SK-N-SH (cell line): ENCODE data around the gene ADAM30. TPM values are rescaled to one million over a fixed set of nuclear protein-coding genes. Genes with fewer than 3 reads are reported as not detected.

Source experiments
- CTCF ChIA-PET: fragments of 300-600, 350-600 bp; formaldehyde crosslinking; extraction: SDS; loops from one replicate; lab custom pipeline; 2021; lab: Yijun Ruan, JAX
- POLR2A ChIA-PET: fragments of 350-600 bp; sonication (Branson Sonifier 250); formaldehyde crosslinking; extraction: SDS; loops from one replicate; lab custom pipeline; 2020; ENCODE audit warnings: antibody characterized with exemption, inconsistent platforms; lab: Yijun Ruan, JAX
- DNase-seq: peaks from one replicate; pipeline ENCODE4 v3.0.0; 2012
- H2AFZ ChIP-seq: fragments of 200-600 bp; sonication (generic); 2 replicates; pipeline ENCODE4 v1.8.1; 2016; ENCODE audit warnings: antibody characterized with exemption, mild to moderate bottlenecking, low read depth
- H3F3A ChIP-seq: fragments of 200-600 bp; sonication (generic); replicated peaks from 2 replicates; pipeline ENCODE3; 2016; ENCODE audit warnings: antibody characterized with exemption, mild to moderate bottlenecking; ENCODE audit not compliant: insufficient read depth
- H3K27ac ChIP-seq, 2 experiments: fragments of 200-500 bp in 1 of 2; fragments of 200-600 bp in 1 of 2; sonication (Bioruptor generic) in 1 of 2; sonication (generic), shearing (Covaris generic) in 1 of 2; 2 replicates each; pipeline versions ENCODE4 v1.5.1 to v1.6.1; 2014 to 2016; ENCODE audit warnings: low read depth in 2 of 2, inconsistent platforms in 1 of 2, low read length in 1 of 2, mild to moderate bottlenecking in 1 of 2, mixed read lengths in 1 of 2
- H3K27me3 ChIP-seq: fragments of 200-600 bp; sonication (generic), shearing (Covaris generic); 2 replicates; pipeline ENCODE4 v1.6.1; 2016; ENCODE audit warnings: mixed run types; ENCODE audit not compliant: insufficient read depth
- H3K36me3 ChIP-seq, 2 experiments: fragments of 200-500 bp in 1 of 2; fragments of 200-600 bp in 1 of 2; sonication (Bioruptor generic) in 1 of 2; sonication (generic) in 1 of 2; replicated peaks in 1 of 2; 2 replicates each; pipeline versions ENCODE3 to v1.5.1; 2014 to 2016; ENCODE audit warnings: low read length in 1 of 2, mild to moderate bottlenecking in 1 of 2; ENCODE audit not compliant: insufficient read depth in 2 of 2, control insufficient read depth in 1 of 2
- H3K4me1 ChIP-seq, 2 experiments: fragments of 200-500 bp in 1 of 2; fragments of 200-600 bp in 1 of 2; sonication (Bioruptor generic) in 1 of 2; sonication (generic), shearing (Covaris generic) in 1 of 2; 2 replicates each; pipeline versions ENCODE4 v1.5.1 to v1.6.1; 2014 to 2016; ENCODE audit warnings: low read depth in 1 of 2, low read length in 1 of 2, mixed run types in 1 of 2; ENCODE audit not compliant: insufficient read depth in 2 of 2, control insufficient read depth in 1 of 2
- H3K4me2 ChIP-seq: fragments of 200-600 bp; sonication (generic), shearing (Covaris generic); 2 replicates; pipeline ENCODE4 v1.6.1; 2017; ENCODE audit warnings: mixed run types
- H3K4me3 ChIP-seq, 2 experiments: fragments of 200-500 bp in 1 of 2; fragments of 200-600 bp in 1 of 2; sonication (Bioruptor generic) in 1 of 2; sonication (generic), shearing (Covaris generic) in 1 of 2; 2 replicates each; pipeline versions ENCODE4 v1.5.1 to v1.8.1; 2014 to 2016; ENCODE audit warnings: low read depth in 2 of 2, inconsistent platforms in 1 of 2, low read length in 1 of 2, mild to moderate bottlenecking in 1 of 2, mixed read lengths in 1 of 2, moderate library complexity in 1 of 2
- H3K79me2 ChIP-seq: fragments of 200-600 bp; sonication (generic); 2 replicates; pipeline ENCODE4 v1.8.1; 2017; ENCODE audit warnings: mild to moderate bottlenecking; ENCODE audit not compliant: insufficient read depth
- H3K9ac ChIP-seq: fragments of 200-600 bp; sonication (generic); 2 replicates; pipeline ENCODE4 v1.6.1; 2017; ENCODE audit warnings: mixed run types
- H3K9me2 ChIP-seq: fragments of 200-600 bp; sonication (generic); 2 replicates; pipeline ENCODE4 v1.6.1; 2017; ENCODE audit warnings: mixed run types
- H3K9me3 ChIP-seq: fragments of 200-600 bp; sonication (generic); 2 replicates; pipeline ENCODE4 v1.6.1; 2017; ENCODE audit warnings: mixed run types, mild to moderate bottlenecking, moderate library complexity
- H4K20me1 ChIP-seq: fragments of 200-600 bp; sonication (generic); 2 replicates; pipeline ENCODE4 v1.6.1; 2017; ENCODE audit warnings: mild to moderate bottlenecking, mixed run types; ENCODE audit not compliant: insufficient read depth
- EZH2phosphoT487 ChIP-seq: fragments of 200-600 bp; sonication (generic); IDR thresholded peaks from 2 replicates; pipeline ENCODE4 v1.6.1; 2017; ENCODE audit warnings: low read depth, mixed run types, mild to moderate bottlenecking, antibody characterized with exemption, moderate library complexity, borderline replicate concordance
- FOSL2 ChIP-seq: IDR thresholded peaks from 2 replicates; pipeline ENCODE4 v1.4.0; 2012; ENCODE audit warnings: low read depth, mild to moderate bottlenecking, moderate library complexity, borderline replicate concordance
- GABPA ChIP-seq: IDR thresholded peaks from 2 replicates; pipeline ENCODE4 v1.4.0; 2012; ENCODE audit warnings: low read depth, mild to moderate bottlenecking
- GATA2 ChIP-seq: sonication (generic); formaldehyde crosslinking; IDR thresholded peaks from 2 replicates; pipeline ENCODE4 v1.5.0; 2020; ENCODE audit warnings: mild to moderate bottlenecking, missing genetic modification reagents
- NRF1 ChIP-seq: IDR thresholded peaks from 2 replicates; pipeline ENCODE4 v1.6.1; 2012; ENCODE audit warnings: low read depth, mild to moderate bottlenecking, low read length
- POLR2AphosphoS5 ChIP-seq: IDR thresholded peaks from 2 replicates; pipeline ENCODE4 v1.6.1; 2012; ENCODE audit warnings: low read depth, low read length
- RXRA ChIP-seq: IDR thresholded peaks from 2 replicates; pipeline ENCODE4 v1.4.0; 2012; ENCODE audit warnings: low read depth, mild to moderate bottlenecking, borderline replicate concordance
- TCF12 ChIP-seq: IDR thresholded peaks from 2 replicates; pipeline ENCODE4 v1.4.0; 2012
- YY1 ChIP-seq: IDR thresholded peaks from 2 replicates; pipeline ENCODE4 v1.4.0; 2012; ENCODE audit warnings: low read depth, mild to moderate bottlenecking
- WGBS: methylation state at CpG from one replicate; pipeline ENCODE4 v1.1.6; 2017; ENCODE audit warnings: low lambda C conversion rate; 5-methylcytosine and 5-hydroxymethylcytosine counted together
- polyA plus RNA-seq, 3 experiments: library from polyadenylated mRNA; depleted of rRNA; stranded (reverse); fragments of >200 nt; gene quantifications; 2 replicates each; pipeline ENCODE4 v1.2.3, GENCODE V29; 2012
- TF ChIP-seq, protein P1 (sequence below): IDR thresholded peaks from 2 replicates; pipeline ENCODE4 v1.6.1; 2012; ENCODE audit warnings: mild to moderate bottlenecking, low read depth, low read length, moderate library complexity
- TF ChIP-seq, protein P2 (sequence below): IDR thresholded peaks from 2 replicates; pipeline ENCODE4; 2012
- TF ChIP-seq, protein P3 (sequence below): fragments of 150-350 bp; IDR thresholded peaks from 2 replicates; pipeline ENCODE4 v1.6.1; 2016; ENCODE audit warnings: mild to moderate bottlenecking, low read depth, low read length
- TF ChIP-seq, protein P4 (sequence below): IDR thresholded peaks from 2 replicates; pipeline ENCODE4 v1.4.0; 2012; ENCODE audit warnings: low read depth, borderline replicate concordance

The ADAM30 gene
- polyA plus RNA-seq, 1 of the 3 experiments (the other 2 are of a cell fraction): not detected

DNA sequence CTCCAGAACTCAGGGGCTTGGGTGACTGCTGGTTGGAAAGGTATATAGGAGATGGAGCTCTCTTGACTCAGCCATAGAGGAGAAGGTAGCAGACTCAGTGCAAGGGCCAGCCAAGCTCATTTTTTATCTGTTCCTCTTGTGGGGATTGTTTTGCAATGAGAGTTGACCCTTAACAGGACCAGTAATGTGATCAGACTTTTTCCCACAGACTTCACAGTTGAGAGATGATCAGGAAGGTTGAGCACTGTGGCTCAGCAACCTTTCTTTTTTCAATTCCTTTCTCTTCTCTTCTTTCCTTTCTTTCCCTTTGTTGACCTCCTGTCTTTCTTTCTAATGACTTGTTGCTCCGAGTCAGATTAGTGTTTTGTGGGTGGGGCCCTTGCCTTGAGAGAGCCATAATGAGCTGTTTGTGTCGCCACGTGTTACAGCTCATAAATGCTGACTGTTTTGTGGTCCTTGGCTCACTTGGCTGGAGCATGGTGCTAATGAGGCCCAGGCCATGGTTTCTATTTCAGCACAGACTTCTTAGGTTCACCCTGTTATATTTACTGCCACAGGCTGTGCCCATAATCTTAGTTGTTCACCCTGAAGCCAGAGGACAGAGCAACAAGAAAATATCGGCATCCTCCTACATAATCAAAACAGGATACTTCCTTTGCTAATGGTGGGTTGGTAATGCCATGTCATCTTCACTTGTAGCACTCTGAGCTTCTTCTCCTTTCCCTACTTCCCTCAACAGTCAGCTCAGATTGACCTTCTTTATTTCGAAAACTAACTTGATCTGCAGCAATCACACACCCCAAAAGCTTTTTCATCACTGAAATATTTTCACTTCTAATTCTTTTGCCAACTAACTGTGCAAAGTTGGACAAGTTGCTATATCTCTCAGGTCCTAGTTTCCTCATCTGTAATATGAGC, 13.9 kb downstream of the ADAM30 start:
- TF ChIP-seq GATA2 (CRISPR knock-in tag) (no peak), TCF12 (no peak), EZH2phosphoT487 (no peak), GABPA (no peak), YY1 (no peak), FOSL2 (no peak), NRF1 (no peak), POLR2AphosphoS5 (no peak)
- TF ChIP-seq, protein P1, sequence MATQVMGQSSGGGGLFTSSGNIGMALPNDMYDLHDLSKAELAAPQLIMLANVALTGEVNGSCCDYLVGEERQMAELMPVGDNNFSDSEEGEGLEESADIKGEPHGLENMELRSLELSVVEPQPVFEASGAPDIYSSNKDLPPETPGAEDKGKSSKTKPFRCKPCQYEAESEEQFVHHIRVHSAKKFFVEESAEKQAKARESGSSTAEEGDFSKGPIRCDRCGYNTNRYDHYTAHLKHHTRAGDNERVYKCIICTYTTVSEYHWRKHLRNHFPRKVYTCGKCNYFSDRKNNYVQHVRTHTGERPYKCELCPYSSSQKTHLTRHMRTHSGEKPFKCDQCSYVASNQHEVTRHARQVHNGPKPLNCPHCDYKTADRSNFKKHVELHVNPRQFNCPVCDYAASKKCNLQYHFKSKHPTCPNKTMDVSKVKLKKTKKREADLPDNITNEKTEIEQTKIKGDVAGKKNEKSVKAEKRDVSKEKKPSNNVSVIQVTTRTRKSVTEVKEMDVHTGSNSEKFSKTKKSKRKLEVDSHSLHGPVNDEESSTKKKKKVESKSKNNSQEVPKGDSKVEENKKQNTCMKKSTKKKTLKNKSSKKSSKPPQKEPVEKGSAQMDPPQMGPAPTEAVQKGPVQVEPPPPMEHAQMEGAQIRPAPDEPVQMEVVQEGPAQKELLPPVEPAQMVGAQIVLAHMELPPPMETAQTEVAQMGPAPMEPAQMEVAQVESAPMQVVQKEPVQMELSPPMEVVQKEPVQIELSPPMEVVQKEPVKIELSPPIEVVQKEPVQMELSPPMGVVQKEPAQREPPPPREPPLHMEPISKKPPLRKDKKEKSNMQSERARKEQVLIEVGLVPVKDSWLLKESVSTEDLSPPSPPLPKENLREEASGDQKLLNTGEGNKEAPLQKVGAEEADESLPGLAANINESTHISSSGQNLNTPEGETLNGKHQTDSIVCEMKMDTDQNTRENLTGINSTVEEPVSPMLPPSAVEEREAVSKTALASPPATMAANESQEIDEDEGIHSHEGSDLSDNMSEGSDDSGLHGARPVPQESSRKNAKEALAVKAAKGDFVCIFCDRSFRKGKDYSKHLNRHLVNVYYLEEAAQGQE: no peak
- WGBS: 58% methylated on average over 5 of the region's 5 CpGs
- Histone ChIP-seq H3K36me3 (no peaks in the 10 kb centered on the region), H3K4me3 (no peak overlapping the region), H2AFZ (no peak overlapping the region), H3F3A (no peaks in the 10 kb centered on the region), H3K9me2 (no peaks in the 10 kb centered on the region), H4K20me1 (no peaks in the 10 kb centered on the region), H3K27ac (no peak overlapping the region), H3K27me3 (no peaks in the 10 kb centered on the region), H3K4me1 (no peaks in the 10 kb centered on the region), H3K4me2 (no peak overlapping the region), H3K79me2 (no peaks in the 10 kb centered on the region), H3K9ac (no peak overlapping the region), H3K9me3 (no peaks in the 10 kb centered on the region)
- ChIA-PET POLR2A (interaction anchor here (0.7 kb wide), 1 partner anchor 294 kb away, joined by 3 read pairs; the partner anchor contains the start of gene SEC22B), CTCF (interaction anchor here (1.3 kb wide), 1 partner anchor 73 kb away, joined by 3 read pairs; no protein-coding TSS in a partner anchor)
- no peak for DNase-seq

DNA sequence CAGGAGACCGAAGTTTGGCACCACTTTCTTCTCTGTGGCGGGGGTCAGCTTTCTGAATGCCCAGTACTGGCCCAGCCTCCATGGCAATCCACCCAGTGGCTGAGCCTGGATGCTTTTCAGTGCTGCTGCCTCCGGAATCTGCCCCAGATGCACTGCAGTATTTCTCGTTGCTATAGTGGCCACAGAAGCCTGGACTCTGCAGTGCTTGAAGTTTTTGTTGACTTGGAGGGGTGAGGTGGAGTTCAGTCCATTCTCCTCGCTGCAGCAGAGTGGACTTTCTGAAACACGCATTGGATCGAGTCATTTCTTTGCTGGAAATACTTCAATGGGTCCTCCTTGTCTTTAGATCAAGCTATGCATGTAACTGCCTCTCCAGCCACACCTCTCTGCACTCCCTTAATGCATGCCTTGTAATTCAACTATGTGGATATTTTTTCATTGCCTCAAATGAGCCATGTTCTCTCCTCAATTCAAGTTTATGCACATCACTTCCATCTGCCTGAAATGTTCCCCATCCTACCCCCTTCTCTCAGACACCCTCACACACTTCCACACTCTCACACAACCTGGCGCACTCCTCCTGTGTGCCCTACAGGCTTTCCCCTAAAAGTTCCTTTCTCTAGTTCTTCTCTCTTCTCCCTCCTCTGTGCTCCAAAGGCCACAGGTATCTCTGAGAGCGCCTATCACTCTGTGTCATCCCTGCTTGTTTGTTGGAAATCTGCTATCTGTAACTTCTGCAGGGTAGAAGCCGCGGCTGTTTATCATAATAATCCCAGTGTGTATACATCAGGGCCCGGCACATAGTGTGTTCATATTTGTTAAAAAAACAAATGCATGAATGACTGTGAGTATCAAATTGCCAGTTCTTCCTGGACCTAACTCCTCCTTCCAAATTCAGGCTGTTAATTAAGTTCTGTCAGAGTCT, 16.5 kb downstream of the ADAM30 start:
- no peak for DNase-seq
- no peak overlapping the region for H3K9ac ChIP-seq
- no peaks in the 10 kb centered on the region for H4K20me1 ChIP-seq
- CTCF ChIA-PET: interaction anchor here (1.1 to 1.3 kb wide), 2 partner anchors 10 to 136 kb away, joined by 4 to 7 read pairs; no protein-coding TSS in a partner anchor
- no peak overlapping the region for H2AFZ ChIP-seq
- no peaks in the 10 kb centered on the region for H3K27me3 ChIP-seq
- H3K79me2 ChIP-seq: no peaks in the 10 kb centered on the region
- H3K4me2 ChIP-seq: no peak overlapping the region
- no peaks in the 10 kb centered on the region for H3F3A ChIP-seq
- H3K27ac ChIP-seq: no peak overlapping the region
- H3K36me3 ChIP-seq: no peaks in the 10 kb centered on the region
- H3K4me1 ChIP-seq: no peaks in the 10 kb centered on the region
- WGBS: 65% methylated on average over 9 of the region's 12 CpGs
- no peaks in the 10 kb centered on the region for H3K9me3 ChIP-seq
- POLR2A ChIA-PET: no interaction called here
- no peaks in the 10 kb centered on the region for H3K9me2 ChIP-seq
- no peak overlapping the region for H3K4me3 ChIP-seq
- no peak for TF ChIP-seq RXRA
- TF ChIP-seq, protein P2, sequence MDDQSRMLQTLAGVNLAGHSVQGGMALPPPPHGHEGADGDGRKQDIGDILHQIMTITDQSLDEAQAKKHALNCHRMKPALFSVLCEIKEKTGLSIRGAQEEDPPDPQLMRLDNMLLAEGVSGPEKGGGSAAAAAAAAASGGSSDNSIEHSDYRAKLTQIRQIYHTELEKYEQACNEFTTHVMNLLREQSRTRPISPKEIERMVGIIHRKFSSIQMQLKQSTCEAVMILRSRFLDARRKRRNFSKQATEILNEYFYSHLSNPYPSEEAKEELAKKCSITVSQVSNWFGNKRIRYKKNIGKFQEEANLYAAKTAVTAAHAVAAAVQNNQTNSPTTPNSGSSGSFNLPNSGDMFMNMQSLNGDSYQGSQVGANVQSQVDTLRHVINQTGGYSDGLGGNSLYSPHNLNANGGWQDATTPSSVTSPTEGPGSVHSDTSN: no peak
- TF ChIP-seq, protein P3, sequence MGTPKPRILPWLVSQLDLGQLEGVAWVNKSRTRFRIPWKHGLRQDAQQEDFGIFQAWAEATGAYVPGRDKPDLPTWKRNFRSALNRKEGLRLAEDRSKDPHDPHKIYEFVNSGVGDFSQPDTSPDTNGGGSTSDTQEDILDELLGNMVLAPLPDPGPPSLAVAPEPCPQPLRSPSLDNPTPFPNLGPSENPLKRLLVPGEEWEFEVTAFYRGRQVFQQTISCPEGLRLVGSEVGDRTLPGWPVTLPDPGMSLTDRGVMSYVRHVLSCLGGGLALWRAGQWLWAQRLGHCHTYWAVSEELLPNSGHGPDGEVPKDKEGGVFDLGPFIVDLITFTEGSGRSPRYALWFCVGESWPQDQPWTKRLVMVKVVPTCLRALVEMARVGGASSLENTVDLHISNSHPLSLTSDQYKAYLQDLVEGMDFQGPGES: no peak
- TF ChIP-seq, protein P4, sequence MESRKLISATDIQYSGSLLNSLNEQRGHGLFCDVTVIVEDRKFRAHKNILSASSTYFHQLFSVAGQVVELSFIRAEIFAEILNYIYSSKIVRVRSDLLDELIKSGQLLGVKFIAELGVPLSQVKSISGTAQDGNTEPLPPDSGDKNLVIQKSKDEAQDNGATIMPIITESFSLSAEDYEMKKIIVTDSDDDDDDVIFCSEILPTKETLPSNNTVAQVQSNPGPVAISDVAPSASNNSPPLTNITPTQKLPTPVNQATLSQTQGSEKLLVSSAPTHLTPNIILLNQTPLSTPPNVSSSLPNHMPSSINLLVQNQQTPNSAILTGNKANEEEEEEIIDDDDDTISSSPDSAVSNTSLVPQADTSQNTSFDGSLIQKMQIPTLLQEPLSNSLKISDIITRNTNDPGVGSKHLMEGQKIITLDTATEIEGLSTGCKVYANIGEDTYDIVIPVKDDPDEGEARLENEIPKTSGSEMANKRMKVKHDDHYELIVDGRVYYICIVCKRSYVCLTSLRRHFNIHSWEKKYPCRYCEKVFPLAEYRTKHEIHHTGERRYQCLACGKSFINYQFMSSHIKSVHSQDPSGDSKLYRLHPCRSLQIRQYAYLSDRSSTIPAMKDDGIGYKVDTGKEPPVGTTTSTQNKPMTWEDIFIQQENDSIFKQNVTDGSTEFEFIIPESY: no peak
